Loucy (cell line): Measurements from ENCODE around the gene F11.

Experiments used
- H2AFZ ChIP-seq: fragments of 200-600 bp; sonication (generic); 2 replicates; pipeline ENCODE4 v1.6.0; 2016; ENCODE audit warnings: antibody characterized with exemption, mild to moderate bottlenecking, low read length, moderate library complexity
- H3F3A ChIP-seq: fragments of 200-600 bp; 2 replicates; pipeline ENCODE4 v1.6.0; 2016; ENCODE audit warnings: antibody characterized with exemption, low read depth, mild to moderate bottlenecking
- H3K27me3 ChIP-seq: fragments of 200-600 bp; sonication (generic); 2 replicates; pipeline ENCODE4 v1.6.1; 2014; ENCODE audit warnings: low read length, mild to moderate bottlenecking; ENCODE audit not compliant: insufficient read depth, poor library complexity, severe bottlenecking
- H3K36me3 ChIP-seq: fragments of 200-600 bp; sonication (generic); 2 replicates; pipeline ENCODE4 v1.6.1; 2016; ENCODE audit warnings: low read length; ENCODE audit not compliant: insufficient read depth
- H3K4me1 ChIP-seq: fragments of 200-600 bp; sonication (generic); 2 replicates; pipeline ENCODE4 v1.5.1; 2014; ENCODE audit warnings: low read length, mild to moderate bottlenecking; ENCODE audit not compliant: insufficient read depth, poor library complexity, severe bottlenecking
- H3K4me2 ChIP-seq: fragments of 200-600 bp; sonication (generic); 2 replicates; pipeline ENCODE4 v1.6.0; 2014; ENCODE audit warnings: antibody characterized with exemption, low read length, low read depth, mild to moderate bottlenecking; ENCODE audit not compliant: poor library complexity, severe bottlenecking
- H3K4me3 ChIP-seq: fragments of 200-600 bp; sonication (generic); 2 replicates; pipeline ENCODE4 v1.5.1; 2014; ENCODE audit warnings: low read length, mild to moderate bottlenecking, mixed read lengths; ENCODE audit not compliant: poor library complexity, severe bottlenecking
- H3K79me2 ChIP-seq: fragments of 200-600 bp; sonication (generic); 2 replicates; pipeline ENCODE4 v1.6.1; 2014; ENCODE audit warnings: low read length; ENCODE audit not compliant: insufficient read depth
- H3K9ac ChIP-seq: fragments of 200-600 bp; sonication (generic); 2 replicates; pipeline ENCODE4 v1.6.0; 2014; ENCODE audit warnings: mild to moderate bottlenecking, low read depth, low read length, moderate library complexity; ENCODE audit not compliant: poor library complexity, severe bottlenecking
- H3K9me2 ChIP-seq: fragments of 200-600 bp; sonication (generic); replicated peaks from 2 replicates; pipeline ENCODE4 v1.6.1; 2016; ENCODE audit warnings: low read depth, low read length, mixed read lengths
- H3K9me3 ChIP-seq: fragments of 200-600 bp; sonication (generic); 2 replicates; pipeline ENCODE4 v1.6.1; 2014; ENCODE audit warnings: mild to moderate bottlenecking, antibody characterized with exemption, low read length, low read depth; ENCODE audit not compliant: insufficient read depth
- H4K20me1 ChIP-seq: fragments of 200-600 bp; sonication (generic); 2 replicates; pipeline ENCODE4 v1.6.0; 2014; ENCODE audit warnings: antibody characterized with exemption, low read length, mild to moderate bottlenecking; ENCODE audit not compliant: insufficient read depth, poor library complexity, severe bottlenecking
- EZH2phosphoT487 ChIP-seq: fragments of 200-600 bp; IDR thresholded peaks from 2 replicates; pipeline ENCODE4 v1.6.1; 2018; ENCODE audit warnings: antibody characterized with exemption, mild to moderate bottlenecking, moderate library complexity, borderline replicate concordance
- TF ChIP-seq, protein P1 (sequence below): fragments of 200-600 bp; sonication (generic); conservative IDR thresholded peaks from 2 replicates; pipeline ENCODE4 v1.5.1; 2014; ENCODE audit warnings: mild to moderate bottlenecking, antibody characterized with exemption, low read length

Gene F11

DNA sequence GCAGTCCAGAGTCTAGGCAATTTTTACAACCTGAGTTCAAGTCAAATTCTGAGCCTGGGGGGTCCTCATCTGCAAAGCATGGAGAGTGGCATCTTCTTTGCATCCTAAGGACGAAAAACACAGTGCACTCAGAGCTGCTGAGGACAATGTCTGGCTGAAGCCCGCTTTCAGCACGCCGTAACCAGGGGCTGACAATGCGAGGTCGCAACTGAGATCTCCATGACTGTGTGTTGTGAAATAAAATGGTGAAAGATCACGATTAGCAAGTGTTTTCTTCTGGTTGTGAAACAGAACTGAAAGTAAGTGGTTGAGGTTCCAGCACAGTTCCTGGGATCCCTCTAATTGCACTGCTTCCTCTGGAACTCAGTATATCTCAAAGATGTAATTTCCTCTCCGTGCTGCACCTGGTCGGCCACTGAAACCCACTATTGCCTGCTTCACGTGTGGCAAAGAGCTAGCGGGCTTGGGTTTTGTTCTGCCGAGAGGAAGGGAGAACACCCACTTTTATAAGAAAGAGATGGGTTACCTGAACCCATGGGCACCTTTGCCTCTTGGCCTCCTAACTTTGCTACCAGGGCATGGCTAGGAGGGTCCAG, 7.7 kb upstream of the F11 start:
- no peaks in the 10 kb centered on the region; the same call in 1 of the 2 replicates for H3K9me3 ChIP-seq
- no peaks in the 10 kb centered on the region for H3K36me3 ChIP-seq
- H3K4me3 ChIP-seq = no peak overlapping the region
- no peaks in the 10 kb centered on the region for H3F3A ChIP-seq
- H3K4me1 ChIP-seq = no peaks in the 10 kb centered on the region
- H3K9ac ChIP-seq = no peak overlapping the region
- no peak overlapping the region for H2AFZ ChIP-seq
- H3K9me2 ChIP-seq = no peaks in the 10 kb centered on the region
- H3K27me3 ChIP-seq = no peaks in the 10 kb centered on the region
- H3K4me2 ChIP-seq = no peak overlapping the region
- TF ChIP-seq, protein P1, sequence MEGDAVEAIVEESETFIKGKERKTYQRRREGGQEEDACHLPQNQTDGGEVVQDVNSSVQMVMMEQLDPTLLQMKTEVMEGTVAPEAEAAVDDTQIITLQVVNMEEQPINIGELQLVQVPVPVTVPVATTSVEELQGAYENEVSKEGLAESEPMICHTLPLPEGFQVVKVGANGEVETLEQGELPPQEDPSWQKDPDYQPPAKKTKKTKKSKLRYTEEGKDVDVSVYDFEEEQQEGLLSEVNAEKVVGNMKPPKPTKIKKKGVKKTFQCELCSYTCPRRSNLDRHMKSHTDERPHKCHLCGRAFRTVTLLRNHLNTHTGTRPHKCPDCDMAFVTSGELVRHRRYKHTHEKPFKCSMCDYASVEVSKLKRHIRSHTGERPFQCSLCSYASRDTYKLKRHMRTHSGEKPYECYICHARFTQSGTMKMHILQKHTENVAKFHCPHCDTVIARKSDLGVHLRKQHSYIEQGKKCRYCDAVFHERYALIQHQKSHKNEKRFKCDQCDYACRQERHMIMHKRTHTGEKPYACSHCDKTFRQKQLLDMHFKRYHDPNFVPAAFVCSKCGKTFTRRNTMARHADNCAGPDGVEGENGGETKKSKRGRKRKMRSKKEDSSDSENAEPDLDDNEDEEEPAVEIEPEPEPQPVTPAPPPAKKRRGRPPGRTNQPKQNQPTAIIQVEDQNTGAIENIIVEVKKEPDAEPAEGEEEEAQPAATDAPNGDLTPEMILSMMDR = no peak
- TF ChIP-seq EZH2phosphoT487 = no peak
- H4K20me1 ChIP-seq = no peaks in the 10 kb centered on the region
- no peaks in the 10 kb centered on the region for H3K79me2 ChIP-seq

DNA sequence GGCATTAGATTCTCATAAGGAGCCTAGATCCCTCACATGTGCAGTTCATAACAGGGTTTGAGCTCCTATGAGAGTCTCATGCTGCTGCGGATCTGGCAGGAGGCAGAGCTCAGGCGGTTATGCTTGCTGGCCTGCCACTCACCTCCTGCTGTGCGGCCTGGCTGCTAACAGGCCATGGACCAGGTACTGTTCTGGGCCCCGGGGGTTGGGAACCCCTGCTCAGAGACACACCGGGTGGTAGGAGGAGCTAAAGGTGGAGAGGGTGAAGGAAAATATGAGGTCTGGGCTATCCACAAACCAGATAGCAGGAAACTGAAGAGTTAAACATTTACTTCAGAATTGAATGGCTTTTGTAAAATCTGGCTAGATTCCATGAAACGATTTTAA, 5.9 kb upstream of the F11 start:
- no peak overlapping the region for H2AFZ ChIP-seq
- no peaks in the 10 kb centered on the region for H3K27me3 ChIP-seq
- no peak overlapping the region for H3K9ac ChIP-seq
- H3F3A ChIP-seq = no peaks in the 10 kb centered on the region
- no peak overlapping the region for H3K4me3 ChIP-seq
- H3K4me1 ChIP-seq = no peaks in the 10 kb centered on the region
- no peak overlapping the region for H3K4me2 ChIP-seq
- no peaks in the 10 kb centered on the region for H4K20me1 ChIP-seq
- TF ChIP-seq, protein P1 = no peak
- TF ChIP-seq EZH2phosphoT487 = no peak
- no peaks in the 10 kb centered on the region for H3K36me3 ChIP-seq
- no peaks in the 10 kb centered on the region for H3K79me2 ChIP-seq
- no peaks in the 10 kb centered on the region; the same call in 1 of the 2 replicates for H3K9me3 ChIP-seq
- no peaks in the 10 kb centered on the region for H3K9me2 ChIP-seq

DNA sequence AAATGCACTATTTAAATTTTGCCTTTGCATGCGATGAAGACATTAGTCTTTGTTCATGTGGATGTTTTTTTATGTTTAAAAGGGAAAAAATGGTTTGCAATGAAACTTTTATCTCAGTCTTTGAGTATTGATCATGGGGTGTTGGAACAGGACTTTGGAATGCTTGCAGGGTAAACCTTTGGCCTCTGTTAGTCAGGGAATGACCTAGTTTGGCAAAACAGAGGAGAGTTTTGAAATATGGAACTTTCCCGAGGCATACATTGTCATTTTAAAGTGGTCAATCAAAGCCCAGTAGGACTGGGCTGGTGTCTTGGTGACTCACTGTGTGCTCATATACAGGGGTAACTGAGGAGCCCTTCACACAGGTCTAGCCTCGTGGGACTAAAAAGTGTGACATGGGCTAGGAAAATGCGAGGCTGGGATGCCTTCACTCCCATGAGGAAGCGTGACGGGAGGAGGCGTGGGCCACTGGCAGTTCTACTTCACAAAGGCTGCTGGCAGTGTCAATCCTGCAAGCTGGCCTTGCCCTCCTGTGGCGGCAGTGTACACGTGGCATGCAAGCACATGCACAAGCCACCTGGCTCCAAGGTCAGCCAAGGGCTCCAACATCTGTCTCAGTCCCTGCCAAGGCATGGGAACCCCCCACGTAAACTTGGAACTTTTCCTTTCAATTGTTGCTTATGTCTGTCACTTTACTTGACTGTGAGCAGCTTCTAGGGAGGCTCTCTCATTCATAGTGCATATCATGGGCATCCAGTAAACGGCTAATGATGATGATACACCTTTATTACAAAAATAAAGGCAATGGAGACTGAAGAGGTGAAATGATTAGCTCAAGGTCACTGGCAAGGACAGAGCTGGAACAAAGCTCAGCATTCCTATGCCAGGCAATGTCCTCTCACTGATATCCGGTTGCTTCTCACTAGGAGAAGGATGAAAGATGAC, 5.2 kb upstream of the F11 start:
- Histone ChIP-seq H3K4me2 (no peak overlapping the region), H3K79me2 (no peaks in the 10 kb centered on the region), H2AFZ (no peak overlapping the region), H3K9ac (no peak overlapping the region), H3K4me3 (no peak overlapping the region), H3K9me2 (no peaks in the 10 kb centered on the region), H3K27me3 (no peaks in the 10 kb centered on the region), H3K4me1 (no peaks in the 10 kb centered on the region), H3K9me3 (no peaks in the 10 kb centered on the region; the same call in 1 of the 2 replicates), H3F3A (no peaks in the 10 kb centered on the region), H4K20me1 (no peaks in the 10 kb centered on the region), H3K36me3 (no peaks in the 10 kb centered on the region)
- TF ChIP-seq EZH2phosphoT487 = no peak
- TF ChIP-seq, protein P1 = no peak
